Measurements from ENCODE around the gene CYB561D2. TPM values are rescaled to one million over a fixed set of nuclear protein-coding genes. Genes with fewer than 3 reads are reported as not detected.

The CYB561D2 gene
- total and polyA plus RNA-seq, 10 of the 15 experiments (the other 5 are each of a cell fraction or from before 2014, with no cell fraction given), result 7.6 to 39.2 (median 18.8) TPM

GRCh38 chr3:50354186-50354764 lies 3.6 kb downstream of the CYB561D2 start:
- CTCF ChIA-PET, result interaction anchor here (0.5 to 2.7 kb wide), 4 partner anchors 9 to 718 kb away, joined by 3 to 12 read pairs (median 3); partner anchors contain the start of gene ZMYND10
- Histone ChIP-seq H4K20me1 (ENCODE audit: control insufficient read depth, insufficient read depth) (peaks cover 2% of the 10 kb centered on the region; the same call in 1 of the 2 replicates), H2AFZ (ENCODE audit: control insufficient read depth, low read depth, low read length) (no peak overlapping the region), H3K4me2 (ENCODE audit: control insufficient read depth, insufficient read depth) (no peak overlapping the region), H3K9ac (ENCODE audit: control insufficient read depth, insufficient read depth, low read length) (no peak overlapping the region), H3K27me3 (replicated peaks in 1 of 2; ENCODE audit: control insufficient read depth in 2 of 2, insufficient read depth in 2 of 2, low read length in 1 of 2) (no peaks in the 10 kb centered on the region), H3K27ac (ENCODE audit: control insufficient read depth, insufficient read depth) (no peak overlapping the region), H3K4me3 (no peak overlapping the region), H3K79me2 (ENCODE audit: control insufficient read depth, insufficient read depth, low read length) (peaks cover 52% of the 10 kb centered on the region), H3K9me3 (replicated peaks; ENCODE audit: control insufficient read depth, insufficient read depth, low read length) (no peaks in the 10 kb centered on the region), H3K36me3 (ENCODE audit: control insufficient read depth in 2 of 2, insufficient read depth in 2 of 2, low read length in 1 of 2) (peaks cover 8 to 26% of the 10 kb centered on the region in 2 experiments; a peak in 2 of 4 replicates), H3K4me1 (ENCODE audit: control insufficient read depth, insufficient read depth, low read length) (peaks cover 30% of the 10 kb centered on the region)
- ATAC-seq, result no peak
- SMC1A ChIA-PET (ENCODE audit: uncharacterized antibody, unreplicated experiment), result interaction anchor here (0.5 to 1.1 kb wide), 3 partner anchors 15 to 1033 kb away, joined by 3 read pairs; no protein-coding TSS in a partner anchor
- DNase-seq (ENCODE audit: low read depth, low spot score), result no peak
- no TSS peak for BruUV-seq (replicated peaks)
- 95% methylated on average over 5 of the region's 5 CpGs for WGBS (ENCODE audit: insufficient coverage, insufficient replicate concordance, low lambda C conversion rate, missing lambda C conversion rate)
- POLR2A ChIA-PET, result no interaction called here
- in situ Hi-C loops (cut with MboI) (loop anchor here (10.0 kb wide), 1 partner anchor 1031 kb away; the partner anchor contains the start of gene MANF), intact Hi-C loops (cut with micrococcal nuclease; ENCODE audit: unreplicated experiment) (no loop called here)
- RAD21 ChIA-PET (ENCODE audit: unreplicated experiment), result interaction anchor here (0.6 kb wide), 1 partner anchor 104 kb away, joined by 3 read pairs; no protein-coding TSS in a partner anchor
- FAIRE-seq, result no peak
- TF ChIP-seq YY1 (IDR thresholded peaks at IDR 0.05; ENCODE audit: low read depth, low read length), result no peak
- TF ChIP-seq MTA2 (IDR thresholded peaks at IDR 0.05; ENCODE audit: low read depth), result no peak
- no peak for TF ChIP-seq ZZZ3 (IDR thresholded peaks at IDR 0.05; ENCODE audit: control insufficient read depth, insufficient read length, low read depth)
- TF ChIP-seq NFYB (IDR thresholded peaks at IDR 0.05; ENCODE audit: insufficient read depth, low read depth, low read length), result no peak
- TF ChIP-seq IRF5 (IDR thresholded peaks at IDR 0.05; ENCODE audit: borderline replicate concordance), result no peak
- TF ChIP-seq NR2C1 (IDR thresholded peaks at IDR 0.05), result no peak
- TF ChIP-seq CBFB (IDR thresholded peaks at IDR 0.05; ENCODE audit: low read depth), result no peak
- TF ChIP-seq KAT2A (conservative IDR thresholded peaks at IDR 0.05; ENCODE audit: control insufficient read depth, low read depth, low read length), result no peak
- TF ChIP-seq HCFC1 (IDR thresholded peaks at IDR 0.05; ENCODE audit: low read length), result no peak
- TF ChIP-seq CHD2 (IDR thresholded peaks at IDR 0.05; ENCODE audit: borderline replicate concordance, low read depth, low read length), result no peak
- no peak for TF ChIP-seq HDAC2 (IDR thresholded peaks at IDR 0.05)
- TF ChIP-seq SMC3 (IDR thresholded peaks at IDR 0.05; ENCODE audit: borderline replicate concordance, low read length), result no peak
- TF ChIP-seq PAX5 (IDR thresholded peaks at IDR 0.05; ENCODE audit: borderline replicate concordance, low read depth, low read length), result no peak
- TF ChIP-seq ZNF622 (IDR thresholded peaks at IDR 0.05), result no peak

Data from GM12878 (cell line).